ENCODE measurements around the gene TTC28. TPM values are rescaled to one million over a fixed set of nuclear protein-coding genes. Genes with fewer than 3 reads are reported as not detected.
A peak's percentile ranks its signal among the peaks of the same experiment; 100 is the strongest.

TTC28 gene
- total and polyA plus RNA-seq, 7 donors = 0.23 to 102 (median 46.1) TPM

DNA sequence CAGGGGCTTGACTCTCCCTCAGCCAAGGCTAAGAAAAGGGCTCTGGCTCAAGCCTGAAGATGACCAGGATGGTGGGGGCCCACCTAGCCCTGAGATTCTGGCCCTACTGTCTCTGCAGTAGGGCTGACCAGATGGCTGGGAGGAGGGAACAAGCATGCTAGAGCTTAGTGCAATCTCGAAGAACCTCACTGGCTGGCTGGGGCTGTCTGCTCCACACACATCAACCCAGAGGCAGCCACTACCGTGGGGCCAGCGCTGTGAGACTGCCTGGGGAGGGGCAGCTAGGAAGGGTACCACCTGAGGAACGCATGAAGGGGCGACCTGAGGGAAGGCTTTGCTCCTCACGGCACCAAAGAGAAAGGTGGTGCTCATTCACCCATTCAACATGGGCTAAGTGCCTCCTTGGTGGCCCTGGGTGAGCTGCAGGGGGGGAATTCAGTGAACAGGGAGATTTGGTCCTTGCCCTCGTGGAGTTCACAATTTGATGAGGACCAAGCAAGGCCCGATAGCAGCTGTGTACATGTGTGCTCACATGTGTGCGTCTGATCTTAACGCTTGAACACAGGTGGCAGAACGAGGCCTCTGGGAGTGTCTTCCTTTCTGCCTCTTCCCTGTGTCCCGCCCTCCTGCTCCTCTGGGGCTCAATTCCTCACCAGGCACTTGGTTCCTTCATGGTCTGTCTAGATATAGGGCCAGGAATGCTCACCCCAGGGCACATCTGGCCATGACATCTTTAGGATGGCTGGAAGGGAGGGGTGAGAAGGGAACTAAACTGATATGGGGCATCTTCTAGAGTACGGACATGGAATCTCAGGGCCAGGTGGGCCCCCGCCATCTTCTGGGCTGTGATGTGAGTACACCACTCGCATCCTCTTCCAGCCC, 658.3 kb downstream of the TTC28 start:
- DNase-seq = peak; percentile 64
- Histone ChIP-seq H3K27me3 (no peaks in the 10 kb centered on the region), H3K4me3 (no peak overlapping the region), H3K4me1 (peaks cover 0 to 17% (median 13%) of the 10 kb centered on the region in 4 donors), H3K36me3 (no peaks in the 10 kb centered on the region), H3K27ac (peak overlapping the region in 1 of 4 donors; percentile 40), H3K9me3 (no peaks in the 10 kb centered on the region)
- WGBS, 2 donors = 86 to 87% methylated on average over 15 of the region's 15 CpGs
- TF ChIP-seq POLR2A (IDR thresholded peaks at IDR 0.05) (no peak), EP300 (IDR thresholded peaks at IDR 0.05) (no peak), POLR2AphosphoS5 (IDR thresholded peaks at IDR 0.05) (no peak)
- TF ChIP-seq, protein P1, sequence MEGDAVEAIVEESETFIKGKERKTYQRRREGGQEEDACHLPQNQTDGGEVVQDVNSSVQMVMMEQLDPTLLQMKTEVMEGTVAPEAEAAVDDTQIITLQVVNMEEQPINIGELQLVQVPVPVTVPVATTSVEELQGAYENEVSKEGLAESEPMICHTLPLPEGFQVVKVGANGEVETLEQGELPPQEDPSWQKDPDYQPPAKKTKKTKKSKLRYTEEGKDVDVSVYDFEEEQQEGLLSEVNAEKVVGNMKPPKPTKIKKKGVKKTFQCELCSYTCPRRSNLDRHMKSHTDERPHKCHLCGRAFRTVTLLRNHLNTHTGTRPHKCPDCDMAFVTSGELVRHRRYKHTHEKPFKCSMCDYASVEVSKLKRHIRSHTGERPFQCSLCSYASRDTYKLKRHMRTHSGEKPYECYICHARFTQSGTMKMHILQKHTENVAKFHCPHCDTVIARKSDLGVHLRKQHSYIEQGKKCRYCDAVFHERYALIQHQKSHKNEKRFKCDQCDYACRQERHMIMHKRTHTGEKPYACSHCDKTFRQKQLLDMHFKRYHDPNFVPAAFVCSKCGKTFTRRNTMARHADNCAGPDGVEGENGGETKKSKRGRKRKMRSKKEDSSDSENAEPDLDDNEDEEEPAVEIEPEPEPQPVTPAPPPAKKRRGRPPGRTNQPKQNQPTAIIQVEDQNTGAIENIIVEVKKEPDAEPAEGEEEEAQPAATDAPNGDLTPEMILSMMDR (IDR thresholded peaks at IDR 0.05) = no peak
- intact Hi-C loops (cut with DNase I) = loop anchor here (5.0 to 10.0 kb wide), 2 partner anchors 421 to 1013 kb away; no protein-coding TSS in a partner anchor

DNA sequence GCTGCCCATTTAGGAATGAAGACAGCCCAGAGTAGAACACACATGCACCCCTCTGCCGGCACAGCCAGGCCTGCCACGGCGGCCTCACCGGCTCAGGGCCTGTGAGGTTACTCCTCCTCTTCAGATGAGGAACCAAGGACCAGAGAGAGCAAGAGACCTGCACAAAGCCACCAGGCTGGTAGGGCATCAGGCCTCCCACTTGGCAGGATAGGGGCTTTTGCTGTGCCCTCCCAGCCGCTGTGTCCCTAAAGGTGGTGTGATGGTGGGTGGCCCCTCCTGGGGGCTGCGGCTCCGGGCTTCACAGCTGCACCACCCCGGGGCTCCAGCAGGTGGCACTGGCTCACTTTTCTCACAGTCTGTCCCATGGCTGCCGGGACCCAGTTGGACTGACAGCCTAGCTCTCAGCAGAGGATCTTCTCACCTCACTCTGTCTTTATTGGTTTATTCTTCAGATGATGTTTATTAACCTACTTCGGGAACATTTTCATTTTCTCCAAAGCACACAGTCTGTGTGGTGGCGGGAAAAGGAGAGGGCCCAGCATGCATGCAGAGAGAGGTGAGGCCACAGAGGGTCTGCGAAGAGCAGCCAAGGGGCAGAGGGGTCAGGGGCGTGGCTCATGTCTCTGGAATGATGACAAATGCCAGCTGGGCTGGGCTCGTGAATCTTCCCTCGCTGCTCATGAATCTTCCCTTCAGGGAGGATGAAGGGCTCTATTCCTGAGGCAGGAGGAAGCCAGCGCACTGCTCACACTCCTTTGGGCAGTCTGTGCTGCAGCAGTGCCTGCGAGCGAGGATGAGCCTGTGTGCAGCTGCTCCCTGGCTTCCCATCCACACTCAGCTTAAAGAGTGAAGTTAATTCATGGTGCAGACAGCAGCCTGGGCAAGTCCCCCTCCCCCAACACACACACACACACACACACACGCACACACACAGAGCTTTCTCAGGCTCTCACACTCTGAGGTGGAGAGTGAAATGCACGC, 659.5 kb downstream of the TTC28 start:
- no peaks in the 10 kb centered on the region for H3K27me3 ChIP-seq
- intact Hi-C loops (cut with DNase I) = loop anchor here (1.0 to 10.0 kb wide), 3 partner anchors 422 to 1015 kb away; no protein-coding TSS in a partner anchor
- no peaks in the 10 kb centered on the region for H3K9me3 ChIP-seq
- peak overlapping the region in 2 of 4 donors; percentile 40 to 59 for H3K27ac ChIP-seq
- H3K36me3 ChIP-seq = no peaks in the 10 kb centered on the region
- TF ChIP-seq EP300 (IDR thresholded peaks at IDR 0.05) (no peak), POLR2AphosphoS5 (IDR thresholded peaks at IDR 0.05) (peak in 1 of 4 donors; percentile 18), POLR2A (IDR thresholded peaks at IDR 0.05) (no peak)
- TF ChIP-seq, protein P1 (IDR thresholded peaks at IDR 0.05) = peak; percentile 87 to 98 (median 94)
- H3K4me3 ChIP-seq = peak overlapping the region in 2 of 4 donors; percentile 4 to 8
- 45 to 51% methylated on average over 20 of the region's 20 CpGs for WGBS, 2 donors
- peak; percentile 90 for DNase-seq
- peaks cover 0 to 17% (median 13%) of the 10 kb centered on the region in 4 donors for H3K4me1 ChIP-seq

DNA sequence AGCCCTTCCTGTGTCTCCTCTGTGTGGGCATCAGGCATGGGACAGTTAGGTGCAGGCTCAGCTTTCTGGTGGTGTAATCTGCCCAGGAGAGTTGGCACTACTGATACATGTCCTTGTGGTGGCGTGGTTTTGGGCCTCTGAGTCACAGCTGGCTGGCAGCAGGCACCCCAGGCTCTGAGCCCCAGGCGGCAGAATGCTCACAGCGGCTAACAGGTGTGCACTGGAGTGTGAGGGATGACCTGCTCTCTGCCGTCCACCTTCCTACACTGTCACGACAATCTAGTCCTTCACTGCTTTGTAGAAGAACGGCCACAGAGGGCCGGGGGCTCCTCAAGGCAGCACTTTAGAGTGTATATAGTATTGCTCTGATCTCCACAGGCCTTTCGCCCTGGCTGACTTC, 660.3 kb downstream of the TTC28 start:
- TF ChIP-seq EP300 (IDR thresholded peaks at IDR 0.05) = no peak
- TF ChIP-seq, protein P1 (IDR thresholded peaks at IDR 0.05) = no peak
- no peak for TF ChIP-seq POLR2AphosphoS5 (IDR thresholded peaks at IDR 0.05)
- TF ChIP-seq POLR2A (IDR thresholded peaks at IDR 0.05) = no peak
- Histone ChIP-seq H3K4me1 (peaks cover 0 to 17% (median 13%) of the 10 kb centered on the region in 4 donors), H3K4me3 (no peak overlapping the region), H3K27ac (no peak overlapping the region), H3K27me3 (no peaks in the 10 kb centered on the region), H3K36me3 (no peaks in the 10 kb centered on the region), H3K9me3 (no peaks in the 10 kb centered on the region)
- intact Hi-C loops (cut with DNase I) = no loop called here
- WGBS, 2 donors = 88 to 93% methylated on average over 8 of the region's 8 CpGs
- DNase-seq = peak; percentile 61

DNA sequence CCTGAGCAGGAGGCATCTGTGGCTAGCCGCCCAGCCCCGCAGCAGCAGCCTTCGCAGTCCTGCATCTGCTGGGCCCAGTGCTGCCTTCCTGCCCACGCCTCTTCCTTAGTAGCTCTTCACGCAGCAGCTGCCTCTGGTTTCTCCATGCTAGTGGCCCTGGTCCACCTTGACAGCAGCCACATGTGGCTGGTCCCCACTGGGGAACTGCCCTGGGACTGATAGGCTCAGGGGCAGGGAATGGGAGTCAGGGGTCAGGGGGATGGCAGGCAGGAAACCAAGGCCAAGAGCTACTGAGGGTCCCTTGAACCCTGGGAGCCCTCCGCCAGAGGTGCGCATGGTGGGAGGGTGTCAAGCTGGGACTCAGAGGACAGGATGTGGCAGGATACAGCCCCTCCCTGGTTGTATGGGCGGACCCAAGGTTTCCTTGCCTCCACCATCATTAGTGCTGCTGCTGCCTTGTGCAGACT, 661.1 kb downstream of the TTC28 start:
- Histone ChIP-seq H3K4me3 (no peak overlapping the region), H3K27ac (no peak overlapping the region), H3K9me3 (no peaks in the 10 kb centered on the region), H3K4me1 (peaks cover 0 to 17% (median 13%) of the 10 kb centered on the region in 4 donors), H3K27me3 (no peaks in the 10 kb centered on the region), H3K36me3 (peaks cover 0 to 7% (median 6%) of the 10 kb centered on the region in 4 donors)
- intact Hi-C loops (cut with DNase I) = no loop called here
- WGBS, 2 donors = 91 to 94% methylated on average over 8 of the region's 8 CpGs
- TF ChIP-seq EP300 (IDR thresholded peaks at IDR 0.05) = no peak
- TF ChIP-seq, protein P1 (IDR thresholded peaks at IDR 0.05) = no peak
- no peak for TF ChIP-seq POLR2A (IDR thresholded peaks at IDR 0.05)
- TF ChIP-seq POLR2AphosphoS5 (IDR thresholded peaks at IDR 0.05) = no peak
- DNase-seq = peak; percentile 44

Measured in sigmoid colon (tissue), 7 donors.